Measurements from ENCODE around the gene TK2. TPM values are rescaled to one million over a fixed set of nuclear protein-coding genes. Genes with fewer than 3 reads are reported as not detected.

The TK2 gene
- total and polyA plus RNA-seq, 3 experiments from 2014 or later: 5.6 to 10.4 (median 5.6) TPM

DNA sequence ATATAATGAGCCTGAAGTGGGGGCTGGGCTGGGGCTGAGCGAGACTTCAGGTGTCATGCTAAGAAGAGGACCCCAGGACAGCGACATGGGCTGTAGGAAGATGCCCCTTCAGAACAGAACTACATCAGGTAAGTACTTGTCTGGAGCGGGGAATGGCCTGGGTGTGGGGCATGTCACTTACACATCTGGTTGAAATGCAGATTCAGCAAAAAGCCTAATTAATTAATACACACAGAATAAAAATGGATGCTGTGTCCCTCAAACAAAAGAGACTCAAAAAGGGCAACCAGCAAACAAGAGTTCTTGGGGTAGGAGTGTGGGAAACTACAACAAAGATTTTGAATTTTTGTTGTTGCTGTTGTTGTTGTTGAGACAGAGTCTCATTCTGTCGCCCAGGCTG, 41.1 kb upstream of the TK2 start:
- Histone ChIP-seq H3K27ac (ENCODE audit: low read depth, low read length) (no peak overlapping the region), H3K27me3 (ENCODE audit: insufficient read depth, low read length, poor library complexity, severe bottlenecking) (no peaks in the 10 kb centered on the region), H3K4me1 (ENCODE audit: insufficient read depth, low read length) (peaks cover 20% of the 10 kb centered on the region), H3K4me3 (ENCODE audit: low read length) (no peak overlapping the region), H3K9me3 (ENCODE audit: low read length) (no peaks in the 10 kb centered on the region), H3K36me3 (ENCODE audit: insufficient read depth, low read length) (no peaks in the 10 kb centered on the region)
- DNase-seq: no peak
- H3K27ac Mint-ChIP-seq: no peak overlapping the region
- peaks cover 17 to 21% (median 20%) of the 10 kb centered on the region in 3 donors for H3K4me1 Mint-ChIP-seq
- peaks cover 0 to 3% of the 10 kb centered on the region in 2 donors for H3K27me3 Mint-ChIP-seq
- no peaks in the 10 kb centered on the region for H3K9me3 Mint-ChIP-seq
- H3K36me3 Mint-ChIP-seq: peaks cover 0 to 3% (median 0%) of the 10 kb centered on the region in 3 donors
- H3K4me3 Mint-ChIP-seq: peak overlapping the region in 1 of 7 donors; percentile 87
- ChIA-PET CTCF (interaction anchor here (0.8 to 3.1 kb wide), 12 partner anchors 9 to 185 kb away, joined by 3 to 62 read pairs (median 14); partner anchors contain the start of genes CKLF, CMTM2 and CMTM3), POLR2A (no interaction called here)

DNA sequence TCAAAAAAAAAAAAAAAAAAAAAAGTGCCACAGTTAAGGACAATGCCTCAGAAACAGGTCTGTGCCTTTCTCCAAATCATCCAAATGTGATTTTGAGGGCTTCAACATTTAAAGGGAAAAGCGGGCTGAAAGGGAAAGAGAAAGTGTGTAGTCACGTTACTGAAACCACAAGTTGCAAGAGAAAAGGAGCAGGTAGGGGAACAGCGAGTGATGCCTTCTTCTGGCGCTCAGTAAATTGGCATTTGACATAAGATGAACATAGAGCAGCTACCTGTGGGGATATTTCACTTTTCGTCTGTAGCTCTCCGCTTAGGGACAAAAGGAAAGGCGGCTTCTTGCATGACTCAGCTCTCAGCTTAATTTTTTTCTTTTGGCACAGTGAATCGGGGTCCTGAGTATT, 40.4 kb upstream of the TK2 start:
- H3K4me1 Mint-ChIP-seq: peaks cover 17 to 21% (median 20%) of the 10 kb centered on the region in 3 donors
- H3K4me1 ChIP-seq (ENCODE audit: insufficient read depth, low read length): peaks cover 20% of the 10 kb centered on the region
- no peaks in the 10 kb centered on the region for H3K9me3 Mint-ChIP-seq
- ChIA-PET POLR2A (interaction anchor here (0.6 to 2.0 kb wide), 3 partner anchors 14 to 184 kb away, joined by 3 to 13 read pairs (median 3); partner anchors contain the start of gene CMTM3), CTCF (interaction anchor here (0.7 to 3.1 kb wide), 17 partner anchors 9 to 184 kb away, joined by 3 to 62 read pairs (median 9); partner anchors contain the start of genes CKLF, CMTM2 and CMTM3)
- H3K4me3 Mint-ChIP-seq: peak overlapping the region; percentile 77 to 90 (median 85)
- peak in 2 of 5 donors; percentile 32 to 42 for DNase-seq
- peaks cover 0 to 3% (median 0%) of the 10 kb centered on the region in 3 donors for H3K36me3 Mint-ChIP-seq
- H3K36me3 ChIP-seq (ENCODE audit: insufficient read depth, low read length): no peaks in the 10 kb centered on the region
- no peak overlapping the region for H3K27ac ChIP-seq (ENCODE audit: low read depth, low read length)
- H3K27ac Mint-ChIP-seq: peak overlapping the region in 7 of 8 donors; percentile 11 to 87 (median 73)
- no peaks in the 10 kb centered on the region for H3K27me3 ChIP-seq (ENCODE audit: insufficient read depth, low read length, poor library complexity, severe bottlenecking)
- H3K27me3 Mint-ChIP-seq: peaks cover 0 to 3% of the 10 kb centered on the region in 2 donors
- H3K9me3 ChIP-seq (ENCODE audit: low read length): no peaks in the 10 kb centered on the region
- H3K4me3 ChIP-seq (ENCODE audit: low read length): peak overlapping the region; percentile 44

DNA sequence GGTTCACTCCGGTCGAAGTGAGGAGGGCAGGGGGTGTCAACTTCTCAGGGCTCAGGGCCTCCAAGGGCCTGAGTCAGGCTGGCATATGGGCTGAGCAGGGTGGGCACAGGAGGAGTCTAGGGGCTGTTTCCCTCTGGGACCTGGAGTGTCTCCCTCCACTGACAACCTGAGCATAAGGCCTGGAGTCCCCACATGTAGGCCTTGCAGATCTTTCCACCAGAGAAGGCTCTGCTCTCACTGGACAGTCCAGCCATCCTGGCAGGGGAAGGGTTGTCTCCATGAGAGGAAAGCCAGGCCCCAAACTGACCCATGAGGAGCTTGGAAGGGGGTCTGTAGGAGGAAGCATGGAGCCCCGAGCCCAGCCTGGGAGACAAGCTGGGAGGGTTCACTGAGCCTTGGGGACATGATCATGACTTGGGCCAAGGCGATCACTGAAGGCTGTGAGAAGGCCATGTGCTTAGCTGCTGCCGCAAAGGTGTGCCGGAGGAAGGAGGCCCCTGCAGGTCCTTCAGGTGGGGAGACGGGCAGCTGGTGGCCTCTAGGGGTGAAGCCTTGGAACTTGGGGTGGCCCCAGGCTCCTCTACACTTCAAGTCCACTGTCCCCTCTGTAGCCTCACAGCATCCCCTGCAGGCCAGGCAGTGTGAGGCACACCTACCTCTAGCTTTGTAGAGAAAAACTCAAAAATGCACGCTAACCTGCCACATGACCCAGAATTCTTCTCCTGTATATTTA, 39.2 kb upstream of the TK2 start:
- Histone ChIP-seq H3K36me3 (ENCODE audit: insufficient read depth, low read length) (no peaks in the 10 kb centered on the region), H3K27ac (ENCODE audit: low read depth, low read length) (no peak overlapping the region), H3K4me3 (ENCODE audit: low read length) (no peak overlapping the region), H3K27me3 (ENCODE audit: insufficient read depth, low read length, poor library complexity, severe bottlenecking) (no peaks in the 10 kb centered on the region), H3K4me1 (ENCODE audit: insufficient read depth, low read length) (peaks cover 20% of the 10 kb centered on the region), H3K9me3 (ENCODE audit: low read length) (no peaks in the 10 kb centered on the region)
- peak; percentile 51 to 86 (median 58) for DNase-seq
- Mint-ChIP-seq H3K36me3 (peaks cover 0 to 3% (median 0%) of the 10 kb centered on the region in 3 donors), H3K4me1 (peaks cover 17 to 21% (median 20%) of the 10 kb centered on the region in 3 donors), H3K27me3 (peaks cover 0 to 3% of the 10 kb centered on the region in 2 donors), H3K4me3 (peak overlapping the region; percentile 51 to 87 (median 85)), H3K9me3 (no peaks in the 10 kb centered on the region), H3K27ac (peak overlapping the region; percentile 45 to 92 (median 84))
- ChIA-PET POLR2A (interaction anchor here (0.7 to 2.0 kb wide), 5 partner anchors 15 to 183 kb away, joined by 3 to 13 read pairs (median 4); partner anchors contain the start of gene CMTM3), CTCF (interaction anchor here (0.6 to 3.1 kb wide), 32 partner anchors 8 to 183 kb away, joined by 3 to 62 read pairs (median 6); partner anchors contain the start of genes CKLF, CMTM2 and CMTM3)

DNA sequence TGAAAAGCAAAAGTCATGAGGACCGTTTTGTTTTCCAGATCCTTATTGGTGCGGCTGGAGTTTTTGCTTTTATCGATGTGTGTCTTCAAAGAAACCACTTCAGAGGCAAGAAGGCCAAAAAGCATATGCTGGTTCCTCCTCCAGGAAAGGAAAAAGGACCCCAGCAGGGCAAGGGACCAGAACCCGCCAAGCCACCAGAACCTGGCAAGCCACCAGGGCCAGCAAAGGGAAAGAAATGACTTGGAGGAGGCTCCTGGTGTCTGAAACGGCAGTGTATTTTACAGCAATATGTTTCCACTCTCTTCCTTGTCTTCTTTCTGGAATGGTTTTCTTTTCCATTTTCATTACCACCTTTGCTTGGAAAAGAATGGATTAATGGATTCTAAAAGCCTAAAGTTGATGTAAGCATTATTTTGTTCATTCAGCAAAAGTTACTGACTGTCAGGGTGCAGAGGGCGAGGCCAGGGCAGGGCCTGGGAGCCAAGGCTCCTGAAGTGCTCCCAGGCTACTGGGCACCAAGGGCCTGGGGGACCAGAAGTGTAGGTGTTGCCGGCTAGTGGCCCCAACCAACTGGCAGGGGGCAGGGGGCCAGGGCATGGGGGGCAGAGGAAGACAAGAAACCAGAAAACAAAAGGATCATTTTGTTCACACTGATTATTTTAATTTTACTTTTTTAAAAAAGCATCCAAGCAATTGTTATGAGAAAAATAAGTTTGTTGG, 38.1 kb upstream of the TK2 start:
- Mint-ChIP-seq H3K36me3 (peaks cover 0 to 3% (median 0%) of the 10 kb centered on the region in 3 donors), H3K27me3 (peaks cover 0 to 3% of the 10 kb centered on the region in 2 donors), H3K27ac (peak overlapping the region in 3 of 8 donors; percentile 47 to 73 (median 54)), H3K4me1 (peaks cover 17 to 21% (median 20%) of the 10 kb centered on the region in 3 donors), H3K4me3 (no peak overlapping the region), H3K9me3 (no peaks in the 10 kb centered on the region)
- no peaks in the 10 kb centered on the region for H3K9me3 ChIP-seq (ENCODE audit: low read length)
- ChIA-PET POLR2A (interaction anchor here (1.1 kb wide), 1 partner anchor 65 kb away, joined by 4 read pairs; no protein-coding TSS in a partner anchor), CTCF (interaction anchor here (1.8 to 3.1 kb wide), 8 partner anchors 10 to 182 kb away, joined by 9 to 62 read pairs (median 24); partner anchors contain the start of genes CMTM2 and CMTM3)
- H3K27ac ChIP-seq (ENCODE audit: low read depth, low read length): no peak overlapping the region
- H3K4me1 ChIP-seq (ENCODE audit: insufficient read depth, low read length): peaks cover 20% of the 10 kb centered on the region
- H3K4me3 ChIP-seq (ENCODE audit: low read length): no peak overlapping the region
- DNase-seq: no peak
- no peaks in the 10 kb centered on the region for H3K36me3 ChIP-seq (ENCODE audit: insufficient read depth, low read length)
- H3K27me3 ChIP-seq (ENCODE audit: insufficient read depth, low read length, poor library complexity, severe bottlenecking): no peaks in the 10 kb centered on the region

DNA sequence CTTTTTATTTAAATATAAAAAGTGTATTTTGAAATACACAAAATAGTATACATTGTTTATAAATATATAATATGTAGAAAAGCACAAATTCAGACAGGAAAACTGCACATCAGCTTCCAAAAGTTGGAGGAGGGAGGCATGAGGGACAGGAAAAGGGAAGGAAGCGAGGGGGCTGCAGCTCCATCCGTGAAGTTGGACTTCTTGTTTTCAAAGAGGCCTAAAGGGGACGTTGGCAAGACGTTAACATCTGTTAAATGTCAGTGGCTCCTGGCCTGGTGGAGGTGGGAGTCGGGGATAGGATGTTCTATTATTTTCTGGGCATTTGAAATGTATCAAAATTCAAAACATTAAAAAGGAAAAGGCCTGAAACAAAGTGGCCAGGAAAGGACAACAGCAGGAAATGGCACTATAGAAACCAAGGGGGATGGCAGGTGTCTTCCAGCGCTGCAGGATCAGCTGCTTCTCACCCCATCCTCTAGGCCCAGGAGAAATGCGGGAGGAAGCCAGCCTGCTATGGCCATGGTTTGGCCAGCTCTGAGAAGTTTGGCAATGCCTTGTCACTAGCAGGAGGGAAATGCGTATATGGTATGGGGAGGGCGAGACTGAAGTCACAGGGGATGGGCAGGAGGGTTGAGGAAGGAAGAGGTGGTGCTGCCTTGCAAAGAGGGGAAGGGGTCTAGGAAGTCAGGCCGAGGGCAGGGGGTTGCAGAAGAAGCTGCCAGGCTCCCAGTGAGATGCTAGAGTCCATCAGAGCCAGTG, 35.7 kb upstream of the TK2 start:
- Mint-ChIP-seq H3K27me3 (peaks cover 3 to 5% of the 10 kb centered on the region in 2 donors), H3K36me3 (peaks cover 0 to 3% (median 0%) of the 10 kb centered on the region in 3 donors), H3K4me1 (peaks cover 15 to 21% (median 15%) of the 10 kb centered on the region in 3 donors), H3K4me3 (no peak overlapping the region), H3K27ac (peak overlapping the region in 2 of 8 donors; percentile 52 to 61), H3K9me3 (no peaks in the 10 kb centered on the region)
- no peak overlapping the region for H3K4me3 ChIP-seq (ENCODE audit: low read length)
- H3K27me3 ChIP-seq (ENCODE audit: insufficient read depth, low read length, poor library complexity, severe bottlenecking): no peaks in the 10 kb centered on the region
- ChIA-PET CTCF (interaction anchor here (1.5 kb wide), 1 partner anchor 18 kb away, joined by 5 read pairs; the partner anchor contains the start of gene CMTM3), POLR2A (no interaction called here)
- H3K27ac ChIP-seq (ENCODE audit: low read depth, low read length): no peak overlapping the region
- H3K9me3 ChIP-seq (ENCODE audit: low read length): no peaks in the 10 kb centered on the region
- peaks cover 17% of the 10 kb centered on the region for H3K4me1 ChIP-seq (ENCODE audit: insufficient read depth, low read length)
- no peak for DNase-seq
- no peaks in the 10 kb centered on the region for H3K36me3 ChIP-seq (ENCODE audit: insufficient read depth, low read length)

DNA sequence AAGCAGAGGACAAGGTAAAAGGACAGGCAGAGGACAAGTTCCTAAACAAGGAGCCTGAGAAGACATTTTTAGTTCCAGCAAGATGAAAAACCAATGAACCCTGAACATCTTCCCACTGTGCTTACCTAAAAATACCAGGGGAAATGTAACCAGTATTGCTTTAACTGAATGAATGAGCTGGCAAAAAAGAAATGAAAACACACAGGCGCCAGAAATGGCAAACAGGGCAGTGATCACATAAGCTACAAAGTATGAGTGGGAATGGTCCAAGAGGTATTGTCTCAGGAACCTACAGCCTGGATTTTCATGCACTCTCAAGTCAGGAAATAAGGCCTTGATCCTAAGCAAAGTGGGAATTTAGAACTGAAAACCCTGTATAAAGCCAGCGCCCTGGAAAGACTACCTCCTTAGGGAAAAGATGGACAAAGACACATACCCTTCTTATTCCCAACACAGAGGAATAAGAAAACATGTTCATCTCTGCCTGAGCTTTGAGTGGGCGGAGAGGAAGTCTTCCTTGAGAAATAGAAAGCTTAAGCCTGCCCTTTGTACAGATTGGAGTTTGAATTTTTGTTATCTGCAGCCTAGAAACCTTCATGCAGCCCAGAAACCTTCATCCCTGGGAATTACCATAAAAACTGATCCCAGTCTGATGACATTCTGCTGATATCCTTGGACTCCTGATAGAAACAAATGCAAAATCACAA, 31.5 kb upstream of the TK2 start:
- CTCF ChIA-PET: interaction anchor here (0.8 to 1.2 kb wide), 2 partner anchors 8 to 18 kb away, joined by 3 to 4 read pairs; no protein-coding TSS in a partner anchor
- Mint-ChIP-seq H3K27ac (peak overlapping the region in 1 of 8 donors; percentile 44), H3K27me3 (peaks cover 4 to 13% of the 10 kb centered on the region in 2 donors), H3K4me3 (no peak overlapping the region), H3K36me3 (no peaks in the 10 kb centered on the region), H3K4me1 (peaks cover 14 to 27% (median 15%) of the 10 kb centered on the region in 3 donors), H3K9me3 (no peaks in the 10 kb centered on the region)
- POLR2A ChIA-PET: no interaction called here
- Histone ChIP-seq H3K4me3 (ENCODE audit: low read length) (no peak overlapping the region), H3K27ac (ENCODE audit: low read depth, low read length) (no peak overlapping the region), H3K9me3 (ENCODE audit: low read length) (no peaks in the 10 kb centered on the region), H3K4me1 (ENCODE audit: insufficient read depth, low read length) (no peaks in the 10 kb centered on the region), H3K36me3 (ENCODE audit: insufficient read depth, low read length) (no peaks in the 10 kb centered on the region), H3K27me3 (ENCODE audit: insufficient read depth, low read length, poor library complexity, severe bottlenecking) (no peaks in the 10 kb centered on the region)
- DNase-seq: no peak
